Left ventricle myocardium inferior (tissue), 1 donor: Measurements from ENCODE around the gene SFXN1. TPM values are rescaled to one million over a fixed set of nuclear protein-coding genes. Genes with fewer than 3 reads are reported as not detected.
"Not testable (repeated sequence)": the region's sequence is repeated elsewhere in the genome, so short reads cannot be mapped to it uniquely, and the experiment has no call there.

ENCODE experiments used
- DNase-seq: peaks from one replicate; pipeline ENCODE4 v3.0.0-alpha.2; 2020
- H3K27ac ChIP-seq: fragments of 200-600 bp; replicated peaks from 2 replicates; pipeline ENCODE4 v1.8.0; 2021
- H3K27me3 ChIP-seq: fragments of 200-600 bp; 2 replicates; pipeline ENCODE4 v1.8.0; 2021; ENCODE audit warnings: low read depth
- H3K36me3 ChIP-seq: fragments of 200-600 bp; 2 replicates; pipeline ENCODE4 v1.8.0; 2021
- H3K4me1 ChIP-seq: fragments of 200-600 bp; 2 replicates; pipeline ENCODE4 v1.8.0; 2021
- H3K4me3 ChIP-seq: fragments of 200-600 bp; 2 replicates; pipeline ENCODE4 v1.8.0; 2021; ENCODE audit warnings: mild to moderate bottlenecking, moderate library complexity
- H3K9me3 ChIP-seq: fragments of 200-600 bp; replicated peaks from 2 replicates; pipeline ENCODE4 v1.8.0; 2021
- CTCF ChIP-seq: fragments of 200-600 bp; IDR thresholded peaks from 2 replicates; pipeline ENCODE4 v1.8.0; 2021; ENCODE audit warnings: antibody characterized with exemption, mild to moderate bottlenecking, borderline replicate concordance
- intact Hi-C: fragments of 100-400 bp; cut with micrococcal nuclease; formaldehyde crosslinking; loops from one replicate; pipeline ENCODE4 v1.11.0; 2022
- total RNA-seq: library from RNA; stranded (reverse); fragmentation: NEBNext Ultra II Directional; extraction: Animal tissue kit (Norgen Biotek cat#: 25700); gene quantifications from one replicate; pipeline ENCODE4 v1.2.1, GENCODE V29; 2021
- donor health status: DM: no; HTN: yes; CAD: no; lungs with severe emphysema.

Gene SFXN1
- total RNA-seq, 1 donor from 2014 or later, result 37.2 TPM

DNA sequence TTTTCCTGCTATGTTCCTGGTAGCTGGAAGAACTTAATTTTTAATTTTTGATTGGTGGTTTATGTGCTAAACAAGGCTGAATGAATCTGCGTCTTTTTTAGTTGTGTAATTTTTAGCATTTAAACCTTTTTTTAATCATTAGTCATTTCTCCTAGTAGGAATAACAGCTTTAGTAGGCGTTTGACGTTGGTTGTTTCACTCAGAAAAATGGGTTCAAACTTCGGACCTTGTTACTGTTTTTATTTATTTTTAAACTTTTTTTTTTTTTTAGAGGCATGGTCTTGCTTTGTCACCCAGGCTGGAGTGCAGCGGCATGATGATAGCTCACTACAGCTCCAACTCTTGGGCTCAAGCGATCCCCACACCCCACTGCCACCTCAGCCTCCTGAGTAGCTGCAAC, 12.9 kb downstream of the SFXN1 start:
- TF ChIP-seq CTCF, result no peak
- intact Hi-C loops, result no loop called here
- H3K9me3 ChIP-seq, result no peaks in the 10 kb centered on the region
- DNase-seq, result no peak
- no peak overlapping the region for H3K27ac ChIP-seq
- peaks cover 40% of the 10 kb centered on the region for H3K36me3 ChIP-seq
- no peak overlapping the region for H3K4me3 ChIP-seq
- H3K4me1 ChIP-seq, result peaks cover 18% of the 10 kb centered on the region
- no peaks in the 10 kb centered on the region for H3K27me3 ChIP-seq

DNA sequence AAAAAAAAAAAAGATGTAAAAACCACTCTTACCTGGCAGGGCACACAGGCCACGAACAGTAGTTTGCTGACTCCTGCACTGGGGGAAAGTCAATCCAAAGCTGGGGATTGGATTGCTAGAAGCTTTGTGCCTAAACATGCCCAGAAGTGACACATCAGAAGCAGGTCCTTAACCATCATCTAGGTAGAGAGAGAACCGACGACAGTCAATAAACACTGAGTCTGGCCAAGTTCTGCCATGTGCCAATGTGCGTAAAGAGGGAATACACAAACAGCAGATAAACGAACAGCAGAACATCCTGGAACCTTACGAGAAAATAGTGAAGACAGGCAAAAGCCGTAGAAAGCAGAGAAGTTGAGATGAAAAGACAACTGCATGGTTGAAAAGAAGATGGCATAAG, 14.9 kb downstream of the SFXN1 start:
- Histone ChIP-seq H3K4me1 (peaks cover 3% of the 10 kb centered on the region), H3K27ac (no peak overlapping the region), H3K27me3 (no peaks in the 10 kb centered on the region), H3K9me3 (no peaks in the 10 kb centered on the region), H3K36me3 (peaks cover 51% of the 10 kb centered on the region), H3K4me3 (no peak overlapping the region)
- no peak for TF ChIP-seq CTCF
- intact Hi-C loops, result no loop called here
- no peak for DNase-seq

GRCh38 chr5:175493726-175494125, 15.4 kb downstream of the SFXN1 start:
- Histone ChIP-seq H3K36me3 (peaks cover 56% of the 10 kb centered on the region), H3K27ac (no peak overlapping the region), H3K9me3 (no peaks in the 10 kb centered on the region), H3K27me3 (no peaks in the 10 kb centered on the region), H3K4me1 (no peaks in the 10 kb centered on the region), H3K4me3 (no peak overlapping the region)
- intact Hi-C loops, result no loop called here
- TF ChIP-seq CTCF, result no peak
- no peak for DNase-seq

DNA sequence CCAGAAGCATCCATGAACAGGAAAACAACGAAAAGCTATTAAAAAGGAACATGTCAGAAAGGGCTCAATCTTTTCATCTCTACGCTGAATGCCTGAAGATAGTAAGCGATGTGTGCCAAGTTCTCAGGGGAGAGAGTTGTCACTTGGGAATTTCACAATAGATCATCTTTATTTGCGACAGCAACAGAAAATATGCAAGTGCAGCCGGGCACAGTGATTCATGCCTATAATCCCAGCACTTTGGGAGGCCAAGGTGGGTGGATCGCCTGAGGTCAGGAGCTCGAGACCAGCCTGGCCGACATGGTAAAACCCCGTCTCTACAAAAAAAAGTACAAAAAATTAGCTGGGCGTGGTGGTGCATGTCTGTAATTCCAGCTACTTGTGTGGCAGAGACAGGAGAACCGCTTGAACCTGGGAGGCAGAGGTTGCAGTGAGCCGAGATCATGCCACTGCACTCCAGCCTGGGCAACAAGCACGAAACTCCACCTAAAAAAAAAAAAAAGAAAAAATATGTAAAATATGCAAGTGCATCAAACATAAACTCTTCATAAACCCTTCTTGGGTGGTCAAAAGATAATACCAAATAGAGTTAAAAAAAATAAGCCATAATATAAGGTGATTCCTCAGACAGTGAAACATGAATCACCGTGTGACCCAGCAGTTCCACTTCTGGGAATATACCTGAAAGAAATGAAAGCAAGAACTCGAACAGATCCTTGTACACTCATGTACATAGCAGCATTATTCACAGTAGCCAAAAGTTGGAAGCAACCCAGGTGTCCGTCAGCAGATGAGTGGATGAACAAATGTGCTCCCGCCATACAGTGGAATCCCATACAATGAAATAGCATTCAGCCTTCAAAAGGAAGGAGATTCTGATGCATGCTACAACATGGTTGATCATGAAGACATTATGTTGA, 16.2 kb downstream of the SFXN1 start:
- H3K27ac ChIP-seq, result no peak overlapping the region
- no peak for TF ChIP-seq CTCF
- H3K27me3 ChIP-seq, result no peaks in the 10 kb centered on the region
- intact Hi-C loops, result no loop called here
- H3K4me1 ChIP-seq, result no peaks in the 10 kb centered on the region
- no peak overlapping the region for H3K4me3 ChIP-seq
- no peak for DNase-seq
- no peaks in the 10 kb centered on the region for H3K9me3 ChIP-seq
- peaks cover 64% of the 10 kb centered on the region for H3K36me3 ChIP-seq

- no peak overlapping the region for H3K27ac ChIP-seq
- TF ChIP-seq CTCF, result no peak
- H3K36me3 ChIP-seq, result peaks cover 38% of the 10 kb centered on the region
- H3K4me1 ChIP-seq, result no peaks in the 10 kb centered on the region
- H3K9me3 ChIP-seq, result no peaks in the 10 kb centered on the region
- DNase-seq, result no peak
- intact Hi-C loops, result no loop called here
- H3K4me3 ChIP-seq, result no peak overlapping the region
- no peaks in the 10 kb centered on the region for H3K27me3 ChIP-seq
These were observed 23.4 kb downstream of the SFXN1 start for GRCh38 chr5:175501759-175502158.

GRCh38 chr5:175507671-175508070, 29.3 kb downstream of the SFXN1 start:
- H3K9me3 ChIP-seq, H3K4me1 ChIP-seq: not testable (repeated sequence)
- peaks cover 49% of the 10 kb centered on the region for H3K36me3 ChIP-seq

More at GRCh38 chr5:175507671-175508070, 29.3 kb downstream of the SFXN1 start:
- intact Hi-C loops, H3K27ac ChIP-seq, H3K27me3 ChIP-seq, H3K4me3 ChIP-seq, DNase-seq: not testable (repeated sequence)
